D721Med (cell line): ENCODE data around the gene RGS9BP.

ENCODE experiments used
- DNase-seq: peaks from one replicate; pipeline ENCODE4 v3.0.0; 2011; ENCODE audit warnings: low spot score; ENCODE audit not compliant: insufficient read length
- FAIRE-seq: peaks from 2 replicates; lab custom pipeline; 2011; peaks lifted over from hg19 to GRCh38; lab: Jason Lieb, UNC
- CTCF ChIP-seq: IDR thresholded peaks from 2 replicates; pipeline ENCODE4 v1.5.1; 2012; ENCODE audit warnings: mild to moderate bottlenecking, control low read depth; ENCODE audit not compliant: insufficient read depth; ENCODE audit errors: missing control alignments

RGS9BP gene

DNA sequence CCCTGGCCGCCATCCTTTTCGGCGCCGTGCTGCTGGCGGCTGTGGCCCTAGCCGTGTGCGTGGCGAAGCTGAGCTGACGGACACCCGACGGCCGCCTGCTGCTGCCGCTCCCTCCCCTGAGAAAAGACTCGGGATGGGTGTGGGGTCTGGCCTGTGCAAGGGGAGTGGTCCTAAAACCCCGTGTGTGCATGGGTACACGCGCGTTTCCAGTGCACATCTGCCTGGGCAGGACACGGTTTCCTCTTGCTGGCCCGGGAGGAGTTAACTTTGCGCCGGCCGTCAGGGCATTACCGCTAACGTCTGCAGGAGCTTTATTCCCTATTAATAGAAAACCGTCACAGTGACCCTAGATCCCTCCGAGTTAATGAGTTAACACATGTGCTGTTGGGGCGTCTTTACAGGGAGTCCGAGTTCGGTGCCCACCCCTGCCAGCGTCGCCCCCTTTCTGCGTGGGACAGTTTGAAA, 1.3 kb downstream of the RGS9BP start:
- TF ChIP-seq CTCF: no peak
- no peak for FAIRE-seq

DNA sequence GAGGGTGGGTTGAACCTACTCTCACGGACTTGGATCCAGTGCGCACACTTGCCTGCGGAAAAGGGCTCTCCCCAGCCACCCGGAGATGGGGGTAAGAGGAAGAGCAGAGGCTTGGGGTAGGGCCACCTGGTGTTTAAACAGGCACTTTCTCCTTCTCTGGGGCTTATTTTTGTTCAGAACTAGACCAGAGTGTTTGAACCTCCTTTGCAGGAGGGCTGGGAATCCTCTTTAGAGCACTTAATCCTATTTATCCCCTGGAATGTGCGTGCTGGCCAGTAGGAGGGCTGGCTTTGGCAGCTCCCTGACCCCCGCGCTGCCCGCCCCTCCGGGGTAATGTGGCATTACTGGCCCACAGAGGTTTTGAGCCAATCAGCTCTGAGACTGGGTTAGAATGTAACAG, 2.0 kb downstream of the RGS9BP start:
- DNase-seq: no peak
- TF ChIP-seq CTCF: peak; percentile 24
- no peak for FAIRE-seq

More for the DNA sequence above, 1.3 kb downstream of the RGS9BP start:
- no peak for DNase-seq

DNA sequence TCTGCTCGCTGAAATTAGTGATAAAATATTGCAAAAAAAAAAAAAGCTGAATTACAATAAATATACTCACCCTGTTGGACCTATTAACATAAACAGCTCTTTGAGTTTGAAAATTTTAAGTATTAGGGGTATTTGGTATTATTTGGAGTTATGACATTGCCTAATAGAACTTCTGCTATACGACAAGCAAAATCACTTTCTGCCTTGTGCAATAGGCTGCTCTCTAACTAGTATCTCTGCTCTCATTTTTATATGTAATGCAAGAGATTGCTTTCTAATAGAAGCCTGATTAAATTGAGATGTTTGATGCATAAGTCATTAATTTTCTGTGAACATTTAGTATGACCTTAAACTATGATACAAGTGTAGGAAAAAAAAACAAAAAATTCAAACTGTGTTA, 5.3 kb downstream of the RGS9BP start:
- DNase-seq: no peak
- TF ChIP-seq CTCF: no peak
- no peak for FAIRE-seq

DNA sequence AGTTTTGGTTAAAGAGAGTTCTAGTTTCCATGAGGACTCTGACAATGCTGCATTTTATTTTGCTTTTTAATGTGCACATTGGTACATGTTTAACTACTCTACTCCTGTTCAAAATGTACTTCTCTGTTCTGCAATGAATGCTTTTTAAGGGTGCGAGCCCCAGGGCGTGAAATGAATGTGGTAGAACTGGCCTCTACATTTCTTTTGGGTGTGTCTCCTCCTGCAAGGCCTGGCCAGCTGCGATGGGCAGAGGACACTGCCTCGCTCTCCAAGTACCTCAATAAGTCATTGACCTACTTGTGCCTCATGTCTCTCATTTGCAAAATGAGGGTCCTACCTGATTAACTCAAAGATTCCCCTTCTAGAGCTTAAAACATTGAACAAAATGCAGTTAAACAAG, 6.7 kb downstream of the RGS9BP start:
- no peak for FAIRE-seq
- DNase-seq: no peak

DNA sequence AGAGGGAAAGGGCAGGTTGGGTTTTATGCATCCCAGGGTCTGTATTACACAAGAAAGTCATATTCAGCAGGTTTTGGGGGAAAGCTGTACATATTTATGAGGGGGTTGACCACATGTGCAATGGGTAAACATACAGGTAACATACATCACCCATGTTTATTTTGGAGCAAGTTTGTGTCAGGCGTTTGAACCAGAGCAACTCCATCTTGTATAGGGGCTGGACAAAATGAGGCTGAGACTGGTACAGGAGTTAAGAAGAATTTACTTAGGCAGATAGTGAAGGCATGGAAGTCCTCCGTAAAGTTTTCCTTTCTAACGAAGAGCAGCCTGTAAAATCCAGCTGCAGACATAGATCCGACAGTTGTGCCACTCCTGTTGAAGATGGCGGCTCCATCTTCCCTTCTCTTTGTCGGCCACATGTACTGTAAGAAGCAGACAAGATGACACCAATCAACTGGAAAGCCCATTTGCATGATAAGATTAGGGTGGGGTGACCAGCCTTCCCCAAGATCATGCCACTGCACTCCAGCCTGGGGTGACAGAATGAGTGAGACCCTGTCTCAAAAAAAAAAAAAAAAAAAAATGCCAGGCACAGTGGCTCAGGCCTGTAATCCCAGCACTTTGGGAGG, 11.3 kb downstream of the RGS9BP start:
- DNase-seq: no peak
- no peak for TF ChIP-seq CTCF
- no peak for FAIRE-seq

More for the DNA sequence above, 6.7 kb downstream of the RGS9BP start:
- TF ChIP-seq CTCF: no peak

GRCh38 chr19:32687681-32688080, 12.0 kb downstream of the RGS9BP start:
- FAIRE-seq: no peak
- TF ChIP-seq CTCF: no peak

GRCh38 chr19:32688311-32688710, 12.7 kb downstream of the RGS9BP start:
- DNase-seq (no peak), FAIRE-seq (no peak)
- TF ChIP-seq CTCF: no peak

More at GRCh38 chr19:32687681-32688080, 12.0 kb downstream of the RGS9BP start:
- DNase-seq: no peak
